ENCODE data around the gene DCTN4. TPM values are rescaled to one million over a fixed set of nuclear protein-coding genes. Genes with fewer than 3 reads are reported as not detected.

Gene DCTN4
- total and polyA plus RNA-seq, 12 donors, result 30.4 to 113 (median 84.3) TPM

- intact Hi-C loops (cut with DNase I), result no loop called here
Measured at GRCh38 chr5:150723845-150724244, 35.0 kb downstream of the DCTN4 start.

GRCh38 chr5:150710165-150710564, 48.7 kb downstream of the DCTN4 start:
- WGBS, 4 donors, result 53 to 62% (median 58%) methylated on average over 2 of the region's 2 CpGs
- intact Hi-C loops (cut with DNase I), result no loop called here

More at GRCh38 chr5:150723845-150724244, 35.0 kb downstream of the DCTN4 start:
- no peaks in the 10 kb centered on the region for H3K9me3 ChIP-seq (replicated peaks in 1 of 3)
- WGBS, 4 donors, result 84 to 94% (median 91%) methylated on average over 2 of the region's 2 CpGs
- peaks cover 0 to 96% of the 10 kb centered on the region in 2 donors for H3K36me3 ChIP-seq (replicated peaks in 1 of 2)
- H3K4me1 ChIP-seq (replicated peaks in 1 of 2), result no peaks in the 10 kb centered on the region
- DNase-seq, result no peak
- no peaks in the 10 kb centered on the region for H3K27me3 ChIP-seq
- no peak overlapping the region for H3K27ac ChIP-seq
- TF ChIP-seq CTCF (IDR thresholded peaks at IDR 0.05), result no peak
- no peak for TF ChIP-seq POLR2A (IDR thresholded peaks at IDR 0.05)
- H3K4me3 ChIP-seq, result no peak overlapping the region

GRCh38 chr5:150706776-150707390, 51.9 kb downstream of the DCTN4 start:
- intact Hi-C loops (cut with DNase I), result loop anchor here (10.0 kb wide), 2 partner anchors 138 to 152 kb away; partner anchors contain the start of gene IRGM (in 2 of the 2)
- H3K27me3 ChIP-seq, result no peaks in the 10 kb centered on the region
- peaks cover 0 to 38% of the 10 kb centered on the region in 2 donors for H3K36me3 ChIP-seq (replicated peaks in 1 of 2)
- H3K27ac ChIP-seq, result no peak overlapping the region
- H3K4me1 ChIP-seq (replicated peaks in 1 of 2), result no peaks in the 10 kb centered on the region
- H3K4me3 ChIP-seq, result no peak overlapping the region
- TF ChIP-seq CTCF (IDR thresholded peaks at IDR 0.05) (no peak), POLR2A (IDR thresholded peaks at IDR 0.05) (no peak)
- H3K9me3 ChIP-seq (replicated peaks in 1 of 3), result no peaks in the 10 kb centered on the region
- WGBS, 4 donors, result 61 to 73% (median 68%) methylated on average over 4 of the region's 4 CpGs
- no peak for DNase-seq

More at GRCh38 chr5:150710165-150710564, 48.7 kb downstream of the DCTN4 start:
- H3K4me3 ChIP-seq, result no peak overlapping the region
- no peaks in the 10 kb centered on the region for H3K4me1 ChIP-seq (replicated peaks in 1 of 2)
- no peaks in the 10 kb centered on the region for H3K27me3 ChIP-seq
- peaks cover 0 to 71% of the 10 kb centered on the region in 2 donors for H3K36me3 ChIP-seq (replicated peaks in 1 of 2)
- no peak overlapping the region for H3K27ac ChIP-seq
- H3K9me3 ChIP-seq (replicated peaks in 1 of 3), result no peaks in the 10 kb centered on the region
- peak in 2 of 6 experiments; percentile 19 to 25 for TF ChIP-seq CTCF (IDR thresholded peaks at IDR 0.05)
- TF ChIP-seq POLR2A (IDR thresholded peaks at IDR 0.05), result no peak
- no peak for DNase-seq

- Histone ChIP-seq H3K9me3 (replicated peaks in 1 of 3) (no peaks in the 10 kb centered on the region), H3K4me3 (no peak overlapping the region), H3K27me3 (no peaks in the 10 kb centered on the region), H3K36me3 (replicated peaks in 1 of 2) (peaks cover 0 to 12% of the 10 kb centered on the region in 2 donors), H3K4me1 (replicated peaks in 1 of 2) (peaks cover 11 to 14% of the 10 kb centered on the region in 2 donors), H3K27ac (no peak overlapping the region)
- no peak for TF ChIP-seq POLR2A (IDR thresholded peaks at IDR 0.05)
- no peak for TF ChIP-seq CTCF (IDR thresholded peaks at IDR 0.05)
- intact Hi-C loops (cut with DNase I), result loop anchor here (10.0 kb wide), 2 partner anchors 141 to 149 kb away; partner anchors contain the start of gene IRGM (in 2 of the 2)
- WGBS, 4 donors, result 72 to 82% (median 77%) methylated on average over 3 of the region's 3 CpGs
- DNase-seq, result no peak
Measured at GRCh38 chr5:150703762-150704161, 55.1 kb downstream of the DCTN4 start.

Data from adrenal gland (tissue), 12 donors.